A673 (cell line): ENCODE measurements around the gene IL11RA.

Source experiments
- CTCF ChIP-seq: fragments of 300-800, 200-600 bp; sonication (generic); conservative IDR thresholded peaks from 2 replicates; pipeline ENCODE4 v1.5.1; 2017; ENCODE audit warnings: low read depth, mild to moderate bottlenecking, antibody characterized with exemption, low read length, moderate library complexity, mixed read lengths
- EZH2 ChIP-seq: fragments of 200-600 bp; sonication (generic); IDR thresholded peaks from 2 replicates; pipeline ENCODE4 v1.6.1; 2017; ENCODE audit warnings: borderline replicate concordance, low read depth, mild to moderate bottlenecking, mixed read lengths, antibody characterized with exemption, low read length; ENCODE audit not compliant: poor library complexity, severe bottlenecking

GRCh38 chr9:34635556-34635955 is 16.4 kb upstream of the IL11RA start:
- TF ChIP-seq CTCF: no peak
- TF ChIP-seq EZH2: no peak
